ENCODE results near the gene LCN12. TPM values are rescaled to one million over a fixed set of nuclear protein-coding genes. Genes with fewer than 3 reads are reported as not detected.

Gene LCN12
- total RNA-seq, 1 donor from 2014 or later, result not detected

- no peak overlapping the region for H3K27ac Mint-ChIP-seq
- Histone ChIP-seq H3K27me3 (peaks cover 21% of the 10 kb centered on the region), H3F3A (ENCODE audit: low read depth) (peaks cover 10% of the 10 kb centered on the region), H3K4me2 (no peak overlapping the region), H3K36me3 (no peaks in the 10 kb centered on the region), H3K27ac (no peak overlapping the region), H4K20me1 (ENCODE audit: low read depth) (peaks cover 8% of the 10 kb centered on the region), H3K9ac (no peak overlapping the region), H3K4me3 (no peak overlapping the region), H3K9me3 (ENCODE audit: low read depth) (no peaks in the 10 kb centered on the region), H3K4me1 (peaks cover 11% of the 10 kb centered on the region), H3K79me2 (ENCODE audit: low read depth) (peaks cover 10% of the 10 kb centered on the region), H2AFZ (replicated peaks) (no peak overlapping the region)
- peaks cover 19% of the 10 kb centered on the region for H3K27me3 Mint-ChIP-seq (ENCODE audit: insufficient read depth, low read depth)
- H3K36me3 Mint-ChIP-seq, result no peaks in the 10 kb centered on the region
- no peak for DNase-seq (ENCODE audit: low spot score)
- H3K4me1 Mint-ChIP-seq, result peaks cover 10% of the 10 kb centered on the region
- no peak overlapping the region for H3K4me3 Mint-ChIP-seq
- no peaks in the 10 kb centered on the region for H3K9me3 Mint-ChIP-seq
- TF ChIP-seq EZH2phosphoT487 (IDR thresholded peaks at IDR 0.05) (no peak), EZH2 (IDR thresholded peaks at IDR 0.05) (no peak), CTCF (IDR thresholded peaks at IDR 0.05) (no peak)
Observed at GRCh38 chr9:136995772-136996311, 43.8 kb downstream of the LCN12 start.

- Mint-ChIP-seq H3K27ac (no peak within 1 kb of the TSS), H3K36me3 (no peaks in the 10 kb centered on the region)
Observed at GRCh38 chr9:136996361-136997292, 44.6 kb downstream of the LCN12 start, which contains the start of gene CLIC3. TSS of gene CLIC3 (minus strand) at chr9:136996568. CDS start at chr9:136996543, 25 bp downstream.

GRCh38 chr9:136997371-136997770 lies 45.3 kb downstream of the LCN12 start:
- H3K36me3 ChIP-seq, result no peaks in the 10 kb centered on the region
- H3K27ac ChIP-seq, result no peak overlapping the region
- Mint-ChIP-seq H3K27ac (no peak overlapping the region), H3K27me3 (ENCODE audit: insufficient read depth, low read depth) (peaks cover 16% of the 10 kb centered on the region), H3K36me3 (no peaks in the 10 kb centered on the region), H3K4me1 (peaks cover 10% of the 10 kb centered on the region), H3K9me3 (no peaks in the 10 kb centered on the region), H3K4me3 (no peak overlapping the region)
- H3K4me1 ChIP-seq, result peaks cover 11% of the 10 kb centered on the region
- peak overlapping the region; percentile 65 for H3K4me2 ChIP-seq
- no peaks in the 10 kb centered on the region for H3K9me3 ChIP-seq (ENCODE audit: low read depth)
- no peak overlapping the region for H3K9ac ChIP-seq
- peaks cover 8% of the 10 kb centered on the region for H4K20me1 ChIP-seq (ENCODE audit: low read depth)
- peaks cover 4% of the 10 kb centered on the region for H3F3A ChIP-seq (ENCODE audit: low read depth)
- no peak for TF ChIP-seq CTCF (IDR thresholded peaks at IDR 0.05)
- H3K27me3 ChIP-seq, result peaks cover 12% of the 10 kb centered on the region
- H3K4me3 ChIP-seq, result no peak overlapping the region
- H3K79me2 ChIP-seq (ENCODE audit: low read depth), result peaks cover 10% of the 10 kb centered on the region
- H2AFZ ChIP-seq (replicated peaks), result peak overlapping the region; percentile 39
- DNase-seq (ENCODE audit: low spot score), result no peak

More at GRCh38 chr9:136996361-136997292, 44.6 kb downstream of the LCN12 start, which contains the start of gene CLIC3:
- Histone ChIP-seq H3K4me2 (peak within 1 kb of the TSS; percentile 65), H3K4me3 (no peak within 1 kb of the TSS), H3K79me2 (ENCODE audit: low read depth) (peaks cover 10% of the 10 kb centered on the region), H3F3A (ENCODE audit: low read depth) (peaks cover 4% of the 10 kb centered on the region), H3K36me3 (no peaks in the 10 kb centered on the region), H3K27me3 (peaks cover 14% of the 10 kb centered on the region), H3K27ac (no peak within 1 kb of the TSS), H3K9me3 (ENCODE audit: low read depth) (no peaks in the 10 kb centered on the region), H3K4me1 (peaks cover 11% of the 10 kb centered on the region), H4K20me1 (ENCODE audit: low read depth) (peaks cover 8% of the 10 kb centered on the region), H2AFZ (replicated peaks) (peak within 1 kb of the TSS; percentile 39), H3K9ac (no peak within 1 kb of the TSS)
- no peak for TF ChIP-seq CTCF (IDR thresholded peaks at IDR 0.05)
- TF ChIP-seq EZH2phosphoT487 (IDR thresholded peaks at IDR 0.05), result no peak
- no peak for TF ChIP-seq EZH2 (IDR thresholded peaks at IDR 0.05)
- Mint-ChIP-seq H3K4me3 (no peak within 1 kb of the TSS), H3K4me1 (peaks cover 10% of the 10 kb centered on the region), H3K27me3 (ENCODE audit: insufficient read depth, low read depth) (peaks cover 16% of the 10 kb centered on the region), H3K9me3 (no peaks in the 10 kb centered on the region)
- DNase-seq (ENCODE audit: low spot score), result peak; percentile 50

Measured in neural progenitor cell (in vitro differentiated cells).